C4-2B (cell line): ENCODE measurements around the gene ACVR1B.

Source experiments
- CTCF ChIP-seq: fragments of 450-650 bp; conservative IDR thresholded peaks from 2 replicates; pipeline ENCODE4 v1.5.1; 2017; ENCODE audit warnings: mild to moderate bottlenecking
- ZFX ChIP-seq: fragments of 450-650 bp; IDR thresholded peaks from 2 replicates; pipeline ENCODE4 v1.6.1; 2017

- TF ChIP-seq CTCF = no peak
- TF ChIP-seq ZFX = no peak
These were observed 57.7 kb downstream of the ACVR1B start for GRCh38 chr12:52009081-52009751.
